Pancreas (tissue), 10 donors: ENCODE data around the gene EMC1. TPM values are rescaled to one million over a fixed set of nuclear protein-coding genes. Genes with fewer than 3 reads are reported as not detected.

Experiments
- ATAC-seq, 4 donors: fragments of 200-7000 bp; cut with Tn5 transposase; one replicate each; pipeline versions ENCODE4 v1.8.0 to v1.9.1; 2020; ENCODE audit warnings: mild to moderate bottlenecking in 4 of 4, moderate library complexity in 4 of 4
- DNase-seq, 6 donors: peaks; one replicate each; pipeline ENCODE4 v3.0.0-alpha.2; 2020
- FAIRE-seq: peaks from 2 replicates; lab custom pipeline; 2012; peaks lifted over from hg19 to GRCh38; lab: Jason Lieb, UNC
- H3K27ac ChIP-seq, 4 donors: fragments of 200-600 bp; sonication (generic); 1 replicate in 3 of 4; 2 replicates in 1 of 4; pipeline versions ENCODE4 v1.5.0 to v1.8.0; 2020
- H3K27me3 ChIP-seq, 4 donors: fragments of 200-600 bp; one replicate each; pipeline ENCODE4 v1.8.0; 2021
- H3K36me3 ChIP-seq, 3 donors: fragments of 200-600 bp; sonication (generic) in 1 of 3; one replicate each; pipeline versions ENCODE4 v1.5.0 to v1.8.0; 2020 to 2021
- H3K4me1 ChIP-seq, 3 donors: fragments of 200-600 bp; one replicate each; pipeline ENCODE4 v1.8.0; 2021
- H3K4me3 ChIP-seq, 4 donors: fragments of 200-600 bp; sonication (generic) in 2 of 4; one replicate each; pipeline versions ENCODE4 v1.5.0 to v1.8.0; 2020 to 2021
- H3K9me3 ChIP-seq, 4 donors: fragments of 200-600 bp; one replicate each; pipeline ENCODE4 v1.8.0; 2021
- CTCF ChIP-seq, 4 donors: fragments of 200-600 bp; sonication (generic) in 3 of 4; IDR thresholded peaks; one replicate each; pipeline versions ENCODE4 v1.5.0 to v1.8.0; 2021; ENCODE audit warnings: antibody characterized with exemption in 4 of 4
- WGBS, 2 donors: extraction: QIAGEN DNeasy Blood & Tissue Kit; methylation state at CpG; one replicate each; pipeline ENCODE4 v1.1.7; 2013; 5-methylcytosine and 5-hydroxymethylcytosine counted together
- intact Hi-C, 3 donors: fragments of 100-400 bp; cut with DNase I; formaldehyde crosslinking; loops; one replicate each; pipeline versions ENCODE4 v1.11.1 to v1.14.2; 2022
- polyA plus RNA-seq, 2 donors: library from polyadenylated mRNA; stranded (reverse); fragments of 200-250 nt; gene quantifications; one replicate each; pipeline ENCODE4 v1.2.3, GENCODE V29; 2013
- total RNA-seq, 6 donors: library from RNA; stranded (reverse); fragmentation: NEBNext Ultra II Directional in 4 of 6; extraction: Animal tissue kit (Norgen Biotek cat#: 25700) in 4 of 6; gene quantifications; one replicate each; pipeline versions ENCODE4 v1.2.1 to v1.2.4, GENCODE V29; 2021 to 2023
- donor health status: healthy with polysubstance abuse.
- donor health status: DM: no; HTN: no; CAD: no; lungs with moderate emphysema.
- donor health status: DM: no; HTN: no; CAD: no.
- donor health status: control.
- donor health status: control.
- donor health status: Bipolar disorder and iron deficiency.
- donor health status: DM: yes; HTN: yes; CAD: no.
- donor health status: DM: no; HTN: no; CAD: no.
- donor health status: DM: no; HTN: no; CAD: no.
- donor health status: DM: yes; HTN: yes; CAD: no.

EMC1 gene
- total and polyA plus RNA-seq, 8 donors: 9.2 to 21.0 (median 14.8) TPM

- H3K4me3 ChIP-seq: no peak overlapping the region
- no peak for FAIRE-seq
- H3K9me3 ChIP-seq: no peaks in the 10 kb centered on the region
- 67 to 84% methylated on average over 2 of the region's 2 CpGs for WGBS, 2 donors
- H3K27me3 ChIP-seq: no peaks in the 10 kb centered on the region
- intact Hi-C loops: no loop called here
- peaks cover 4 to 93% (median 60%) of the 10 kb centered on the region in 3 donors for H3K36me3 ChIP-seq
- TF ChIP-seq CTCF (IDR thresholded peaks at IDR 0.05): no peak
- no peak overlapping the region for H3K27ac ChIP-seq
- no peak for ATAC-seq
- no peaks in the 10 kb centered on the region for H3K4me1 ChIP-seq
- no peak for DNase-seq
These were observed 81.7 kb downstream of the EMC1 start for GRCh38 chr1:19169642-19170041.

DNA sequence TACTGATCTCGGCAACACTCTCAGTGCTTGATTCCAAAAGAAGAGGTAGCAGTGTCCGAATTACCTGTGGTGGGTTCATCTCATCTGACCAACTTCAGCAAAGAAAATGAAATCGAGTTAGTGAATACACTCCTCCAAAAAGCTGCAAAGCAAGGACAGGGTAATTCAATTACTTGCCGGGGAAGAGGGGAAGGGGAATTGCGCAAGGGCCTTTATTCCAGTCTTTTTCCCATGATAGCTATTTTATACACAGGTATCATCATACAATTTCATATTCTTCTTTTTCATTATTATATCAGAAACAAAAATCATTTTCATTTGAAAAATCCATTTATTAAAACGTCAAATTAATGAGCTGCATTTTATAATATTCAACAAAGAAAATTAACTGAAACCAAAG is 84.2 kb downstream of the EMC1 start:
- Histone ChIP-seq H3K4me3 (no peak overlapping the region), H3K27ac (no peak overlapping the region), H3K9me3 (no peaks in the 10 kb centered on the region), H3K36me3 (peaks cover 0 to 92% (median 58%) of the 10 kb centered on the region in 3 donors), H3K27me3 (no peaks in the 10 kb centered on the region), H3K4me1 (no peaks in the 10 kb centered on the region)
- ATAC-seq (no peak), DNase-seq (no peak), FAIRE-seq (no peak)
- intact Hi-C loops: no loop called here
- WGBS, 2 donors: 91 to 95% methylated on average over 6 of the region's 6 CpGs
- no peak for TF ChIP-seq CTCF (IDR thresholded peaks at IDR 0.05)

- H3K4me1 ChIP-seq: no peaks in the 10 kb centered on the region
- no peaks in the 10 kb centered on the region for H3K9me3 ChIP-seq
- no peak overlapping the region for H3K4me3 ChIP-seq
- DNase-seq (no peak), ATAC-seq (no peak), FAIRE-seq (no peak)
- TF ChIP-seq CTCF (IDR thresholded peaks at IDR 0.05): no peak
- no peak overlapping the region for H3K27ac ChIP-seq
- H3K27me3 ChIP-seq: no peaks in the 10 kb centered on the region
- 82 to 83% methylated on average over 3 of the region's 3 CpGs for WGBS, 2 donors
- peaks cover 0 to 91% (median 64%) of the 10 kb centered on the region in 3 donors for H3K36me3 ChIP-seq
- intact Hi-C loops: no loop called here
These were observed 85.3 kb downstream of the EMC1 start for GRCh38 chr1:19166066-19166465.

Other genes starting within 250 kb of the EMC1 start
- 10 to 100 TPM; 45.3 to 69.6 (median 62.9) TPM for gene UBR4, start 41.3 kb downstream of the EMC1 start, total RNA-seq
- gene UBR4, start 41.3 kb downstream of the EMC1 start, polyA plus RNA-seq: 100 to 1,000 TPM in 1 of 2 donors, 10 to 100 TPM in 1; 98.4 to 140 TPM
- gene MRTO4, start 281 bp upstream of the EMC1 start, total RNA-seq: 10 to 100 TPM; 12.2 to 31.0 (median 13.9) TPM
- gene MRTO4, start 281 bp upstream of the EMC1 start, polyA plus RNA-seq: 10 to 100 TPM; 32.3 to 40.9 TPM
- gene AKR7A3, start 37.2 kb upstream of the EMC1 start, total RNA-seq: 100 to 1,000 TPM in 4 of 6 donors, 10 to 100 TPM in 2; 34.8 to 328 (median 266) TPM
- 100 to 1,000 TPM in 1 of 2 donors, 1 to 10 TPM in 1; 3.0 to 209 TPM for gene AKR7A3, start 37.2 kb upstream of the EMC1 start, polyA plus RNA-seq
- gene AKR7A2, start 60.6 kb upstream of the EMC1 start, total RNA-seq: 10 to 100 TPM; 23.1 to 33.8 (median 27.8) TPM
- gene AKR7A2, start 60.6 kb upstream of the EMC1 start, polyA plus RNA-seq: 10 to 100 TPM; 11.7 to 31.9 TPM
- 1 to 10 TPM; 6.4 to 9.1 (median 7.7) TPM for gene SLC66A1, start 60.8 kb upstream of the EMC1 start, total RNA-seq
- 10 to 100 TPM; 23.5 to 26.1 TPM for gene SLC66A1, start 60.8 kb upstream of the EMC1 start, polyA plus RNA-seq
- gene CAPZB, start 234.0 kb upstream of the EMC1 start, total RNA-seq: 100 to 1,000 TPM in 2 of 6 donors, 10 to 100 TPM in 4; 43.2 to 124 (median 69.3) TPM
- 100 to 1,000 TPM in 1 of 2 donors, 10 to 100 TPM in 1; 71.8 to 116 TPM for gene CAPZB, start 234.0 kb upstream of the EMC1 start, polyA plus RNA-seq